ENCODE measurements around the gene CHFR. TPM values are rescaled to one million over a fixed set of nuclear protein-coding genes. Genes with fewer than 3 reads are reported as not detected.
A peak's percentile ranks its signal among the peaks of the same experiment; 100 is the strongest.
"Not testable (repeated sequence)": the region's sequence is repeated elsewhere in the genome, so short reads cannot be mapped to it uniquely, and the experiment has no call there.

Gene CHFR
- total RNA-seq, 6 donors from 2014 or later: 42.2 to 136 (median 50.5) TPM

- TF ChIP-seq POLR2AphosphoS5 (IDR thresholded peaks at IDR 0.05) (peak; percentile 38 to 84), CTCF (IDR thresholded peaks at IDR 0.05) (no peak), POLR2A (IDR thresholded peaks at IDR 0.05) (peak in 1 of 4 donors; percentile 60), EP300 (IDR thresholded peaks at IDR 0.05) (no peak)
- H3K4me3 ChIP-seq: no peak overlapping the region
- no peaks in the 10 kb centered on the region for H3K9me3 ChIP-seq
- ATAC-seq (ENCODE audit: low FRiP score in 2 of 2) (no peak), DNase-seq (no peak)
- 77 to 79% methylated on average over 13 to 14 of the region's 14 CpGs for WGBS, 2 donors
- no peaks in the 10 kb centered on the region for H3K27me3 ChIP-seq
- H3K36me3 ChIP-seq: peaks cover 17 to 87% (median 62%) of the 10 kb centered on the region in 4 donors
- H3K27ac ChIP-seq: peak overlapping the region in 3 of 4 donors; percentile 8 to 38 (median 31)
- no peaks in the 10 kb centered on the region for H3K4me1 ChIP-seq
Observed at GRCh38 chr12:132866251-132866828, 21.1 kb downstream of the CHFR start.

DNA sequence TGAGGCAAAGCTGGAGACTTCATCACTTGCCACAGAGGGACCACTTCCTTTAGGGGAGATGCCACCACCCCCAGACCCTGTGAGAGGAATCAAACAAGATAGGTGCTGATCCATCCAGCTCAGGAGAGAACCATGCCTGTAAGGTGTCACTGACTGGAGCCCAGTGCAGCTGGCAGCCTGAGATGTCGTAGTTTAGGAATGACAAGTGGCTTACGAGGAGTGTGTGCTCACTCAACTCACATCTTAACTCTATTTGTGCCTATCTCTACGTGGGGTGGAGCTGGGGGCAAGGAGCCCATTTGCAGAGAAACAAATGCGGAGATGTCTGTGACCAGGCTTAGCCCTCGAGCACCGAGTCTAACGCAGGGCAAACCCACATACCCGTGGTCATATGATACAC, 25.8 kb downstream of the CHFR start:
- H3K27me3 ChIP-seq: no peaks in the 10 kb centered on the region
- TF ChIP-seq POLR2AphosphoS5 (IDR thresholded peaks at IDR 0.05) (no peak), EP300 (IDR thresholded peaks at IDR 0.05) (no peak), POLR2A (IDR thresholded peaks at IDR 0.05) (no peak), CTCF (IDR thresholded peaks at IDR 0.05) (no peak)
- ATAC-seq (ENCODE audit: low FRiP score in 2 of 2) (no peak), DNase-seq (no peak)
- no peaks in the 10 kb centered on the region for H3K4me1 ChIP-seq
- WGBS, 2 donors: 83 to 85% methylated on average over 8 of the region's 8 CpGs
- H3K4me3 ChIP-seq: no peak overlapping the region
- H3K36me3 ChIP-seq: peaks cover 21 to 92% (median 70%) of the 10 kb centered on the region in 4 donors
- no peaks in the 10 kb centered on the region for H3K9me3 ChIP-seq
- H3K27ac ChIP-seq: no peak overlapping the region

DNA sequence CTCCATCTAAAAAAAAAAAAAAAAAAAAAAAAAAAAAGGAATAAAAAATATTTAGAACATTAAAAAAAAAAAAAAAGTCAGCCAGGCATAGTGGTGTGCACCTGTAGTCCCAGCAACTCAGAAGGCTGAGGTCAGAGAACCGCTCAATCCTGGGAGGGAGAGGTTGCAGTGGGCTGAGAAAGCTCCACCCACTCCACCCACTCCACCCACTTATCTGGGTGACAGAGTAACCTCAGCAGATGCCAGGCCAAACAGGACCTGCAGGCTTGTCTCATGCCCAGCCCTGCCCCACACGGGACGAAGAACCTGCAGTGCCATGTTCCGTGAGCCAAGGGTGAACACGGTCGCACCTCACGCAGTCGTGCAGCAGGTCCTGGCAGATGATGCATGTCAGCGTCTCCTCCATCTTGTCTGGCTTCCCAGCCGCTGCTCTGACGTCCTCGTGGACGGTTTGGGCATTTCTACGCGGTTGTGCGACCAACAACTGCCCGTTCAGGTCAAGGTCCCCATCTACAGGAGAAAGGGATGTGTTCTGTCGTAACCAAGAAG, 28.6 kb downstream of the CHFR start:
- no peaks in the 10 kb centered on the region for H3K27me3 ChIP-seq
- 84 to 95% methylated on average over 18 of the region's 18 CpGs for WGBS, 2 donors
- H3K36me3 ChIP-seq: peaks cover 43 to 92% (median 85%) of the 10 kb centered on the region in 4 donors
- H3K27ac ChIP-seq: no peak overlapping the region
- no peaks in the 10 kb centered on the region for H3K9me3 ChIP-seq
- ATAC-seq (ENCODE audit: low FRiP score in 2 of 2) (no peak), DNase-seq (no peak)
- TF ChIP-seq POLR2AphosphoS5 (IDR thresholded peaks at IDR 0.05): no peak
- TF ChIP-seq CTCF (IDR thresholded peaks at IDR 0.05): no peak
- TF ChIP-seq POLR2A (IDR thresholded peaks at IDR 0.05): no peak
- TF ChIP-seq EP300 (IDR thresholded peaks at IDR 0.05): no peak
- H3K4me3 ChIP-seq: no peak overlapping the region
- H3K4me1 ChIP-seq: no peaks in the 10 kb centered on the region

DNA sequence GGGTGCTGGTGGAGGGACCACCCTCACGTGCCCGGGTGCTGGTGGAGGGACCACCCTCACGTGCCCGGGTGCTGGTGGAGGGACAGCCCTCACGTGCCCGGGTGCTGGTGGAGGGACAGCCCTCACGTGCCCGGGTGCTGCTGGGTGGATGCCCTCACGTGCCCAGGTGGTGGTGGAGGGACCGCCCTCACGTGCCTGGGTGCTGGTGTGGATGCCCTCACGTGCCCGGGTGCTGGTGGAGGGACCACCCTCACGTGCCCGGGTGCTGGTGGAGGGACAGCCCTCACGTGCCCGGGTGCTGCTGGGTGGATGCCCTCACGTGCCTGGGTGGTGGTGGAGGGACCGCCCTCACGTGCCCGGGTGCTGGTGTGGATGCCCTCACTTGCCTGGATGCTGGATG, 30.4 kb downstream of the CHFR start:
- not testable (repeated sequence) for H3K9me3 ChIP-seq; H3K27me3 ChIP-seq; DNase-seq; H3K4me1 ChIP-seq; ATAC-seq (ENCODE audit: low FRiP score in 2 of 2); H3K4me3 ChIP-seq; H3K27ac ChIP-seq
- peaks cover 51 to 99% (median 97%) of the 10 kb centered on the region in 4 donors for H3K36me3 ChIP-seq
- 90% methylated on average over 21 of the region's 21 CpGs; no CpG with 5 or more reads in 1 of the 2 donors for WGBS, 2 donors

DNA sequence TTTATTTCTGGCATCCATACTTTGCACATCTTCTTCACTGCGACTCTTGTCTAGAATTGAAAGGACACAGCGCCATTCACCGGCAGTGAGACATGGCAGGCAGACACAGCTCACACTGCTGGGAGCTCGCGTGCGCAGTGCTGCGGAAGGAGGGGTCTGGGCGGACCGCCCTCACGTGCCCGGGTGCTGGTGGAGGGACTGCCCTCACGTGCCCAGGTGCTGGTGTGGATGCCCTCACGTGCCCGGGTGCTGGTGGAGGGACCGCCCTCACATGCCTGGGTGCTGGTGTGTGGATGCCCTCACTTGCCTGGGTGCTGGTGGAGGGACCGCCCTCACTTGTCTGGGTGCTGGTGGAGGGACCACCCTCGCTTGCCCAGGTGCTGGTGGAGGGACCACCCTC, 30.8 kb downstream of the CHFR start:
- DNase-seq (no peak), ATAC-seq (ENCODE audit: low FRiP score in 2 of 2) (no peak)
- H3K27ac ChIP-seq: no peak overlapping the region
- H3K4me1 ChIP-seq: no peaks in the 10 kb centered on the region
- no peak for TF ChIP-seq POLR2AphosphoS5 (IDR thresholded peaks at IDR 0.05)
- no peak for TF ChIP-seq CTCF (IDR thresholded peaks at IDR 0.05)
- no peak for TF ChIP-seq EP300 (IDR thresholded peaks at IDR 0.05)
- no peak for TF ChIP-seq POLR2A (IDR thresholded peaks at IDR 0.05)
- no peaks in the 10 kb centered on the region for H3K27me3 ChIP-seq
- 90 to 98% methylated on average over 15 to 17 of the region's 17 CpGs for WGBS, 2 donors
- H3K36me3 ChIP-seq: peaks cover 53 to 99% (median 96%) of the 10 kb centered on the region in 4 donors
- no peaks in the 10 kb centered on the region for H3K9me3 ChIP-seq
- no peak overlapping the region for H3K4me3 ChIP-seq

GRCh38 chr12:132855211-132855610, 32.2 kb downstream of the CHFR start:
- peaks cover 56 to 99% (median 96%) of the 10 kb centered on the region in 4 donors for H3K36me3 ChIP-seq
- H3K27ac ChIP-seq; DNase-seq; H3K9me3 ChIP-seq; H3K4me1 ChIP-seq; ATAC-seq (ENCODE audit: low FRiP score in 2 of 2); H3K27me3 ChIP-seq; H3K4me3 ChIP-seq: not testable (repeated sequence)
- 94 to 95% methylated on average over 14 of the region's 14 CpGs for WGBS, 2 donors

Measured in upper lobe of left lung (tissue), 6 donors.